ENCODE results near the gene ATP9B.

GRCh38 chr18:79366177-79367094 is 297.2 kb downstream of the ATP9B start:
- TF ChIP-seq SP1 (IDR thresholded peaks at IDR 0.05) (no peak), EGR1 (IDR thresholded peaks at IDR 0.05; ENCODE audit: low read depth in 2 of 2) (no peak), RAD21 (IDR thresholded peaks at IDR 0.05) (no peak), CTCF (IDR thresholded peaks at IDR 0.05; ENCODE audit: low read depth, low read length, missing input control) (no peak), MAX (IDR thresholded peaks at IDR 0.05) (no peak), YY1 (IDR thresholded peaks at IDR 0.05) (no peak), RXRA (IDR thresholded peaks at IDR 0.05) (no peak), REST (IDR thresholded peaks at IDR 0.05) (no peak)

All from liver (tissue), 3 donors.